Measurements from ENCODE around the gene MOB3B. TPM values are rescaled to one million over a fixed set of nuclear protein-coding genes. Genes with fewer than 3 reads are reported as not detected.

Gene MOB3B
- total RNA-seq, 1 experiment from 2014 or later = 0.03 TPM

- Histone ChIP-seq H3K4me3 (ENCODE audit: low read depth in 2 of 2, low read length in 2 of 2) (no peak overlapping the region), H3K27ac (ENCODE audit: low read length) (no peak overlapping the region), H3K9me3 (ENCODE audit: control insufficient read depth, insufficient read depth, low read depth, low read length) (no peaks in the 10 kb centered on the region), H3K36me3 (ENCODE audit: control insufficient read depth, insufficient read depth, low read length) (no peaks in the 10 kb centered on the region), H3K27me3 (ENCODE audit: control insufficient read depth, insufficient read depth, low read length) (no peaks in the 10 kb centered on the region), H3K4me1 (ENCODE audit: control insufficient read depth, insufficient read depth, low read length) (no peaks in the 10 kb centered on the region)
- POLR2A ChIA-PET = no interaction called here
- TF ChIP-seq SIN3A (IDR thresholded peaks at IDR 0.05; ENCODE audit: borderline replicate concordance, insufficient read depth, low read depth, low read length) = no peak
- no peak for TF ChIP-seq TCF7L2 (IDR thresholded peaks at IDR 0.05; ENCODE audit: low read depth, low read length)
- TF ChIP-seq POLR2AphosphoS5 (IDR thresholded peaks at IDR 0.05; ENCODE audit: low read depth, low read length) = no peak
- TF ChIP-seq, protein P1, sequence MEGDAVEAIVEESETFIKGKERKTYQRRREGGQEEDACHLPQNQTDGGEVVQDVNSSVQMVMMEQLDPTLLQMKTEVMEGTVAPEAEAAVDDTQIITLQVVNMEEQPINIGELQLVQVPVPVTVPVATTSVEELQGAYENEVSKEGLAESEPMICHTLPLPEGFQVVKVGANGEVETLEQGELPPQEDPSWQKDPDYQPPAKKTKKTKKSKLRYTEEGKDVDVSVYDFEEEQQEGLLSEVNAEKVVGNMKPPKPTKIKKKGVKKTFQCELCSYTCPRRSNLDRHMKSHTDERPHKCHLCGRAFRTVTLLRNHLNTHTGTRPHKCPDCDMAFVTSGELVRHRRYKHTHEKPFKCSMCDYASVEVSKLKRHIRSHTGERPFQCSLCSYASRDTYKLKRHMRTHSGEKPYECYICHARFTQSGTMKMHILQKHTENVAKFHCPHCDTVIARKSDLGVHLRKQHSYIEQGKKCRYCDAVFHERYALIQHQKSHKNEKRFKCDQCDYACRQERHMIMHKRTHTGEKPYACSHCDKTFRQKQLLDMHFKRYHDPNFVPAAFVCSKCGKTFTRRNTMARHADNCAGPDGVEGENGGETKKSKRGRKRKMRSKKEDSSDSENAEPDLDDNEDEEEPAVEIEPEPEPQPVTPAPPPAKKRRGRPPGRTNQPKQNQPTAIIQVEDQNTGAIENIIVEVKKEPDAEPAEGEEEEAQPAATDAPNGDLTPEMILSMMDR (IDR thresholded peaks at IDR 0.05) = no peak
- TF ChIP-seq, protein P2, sequence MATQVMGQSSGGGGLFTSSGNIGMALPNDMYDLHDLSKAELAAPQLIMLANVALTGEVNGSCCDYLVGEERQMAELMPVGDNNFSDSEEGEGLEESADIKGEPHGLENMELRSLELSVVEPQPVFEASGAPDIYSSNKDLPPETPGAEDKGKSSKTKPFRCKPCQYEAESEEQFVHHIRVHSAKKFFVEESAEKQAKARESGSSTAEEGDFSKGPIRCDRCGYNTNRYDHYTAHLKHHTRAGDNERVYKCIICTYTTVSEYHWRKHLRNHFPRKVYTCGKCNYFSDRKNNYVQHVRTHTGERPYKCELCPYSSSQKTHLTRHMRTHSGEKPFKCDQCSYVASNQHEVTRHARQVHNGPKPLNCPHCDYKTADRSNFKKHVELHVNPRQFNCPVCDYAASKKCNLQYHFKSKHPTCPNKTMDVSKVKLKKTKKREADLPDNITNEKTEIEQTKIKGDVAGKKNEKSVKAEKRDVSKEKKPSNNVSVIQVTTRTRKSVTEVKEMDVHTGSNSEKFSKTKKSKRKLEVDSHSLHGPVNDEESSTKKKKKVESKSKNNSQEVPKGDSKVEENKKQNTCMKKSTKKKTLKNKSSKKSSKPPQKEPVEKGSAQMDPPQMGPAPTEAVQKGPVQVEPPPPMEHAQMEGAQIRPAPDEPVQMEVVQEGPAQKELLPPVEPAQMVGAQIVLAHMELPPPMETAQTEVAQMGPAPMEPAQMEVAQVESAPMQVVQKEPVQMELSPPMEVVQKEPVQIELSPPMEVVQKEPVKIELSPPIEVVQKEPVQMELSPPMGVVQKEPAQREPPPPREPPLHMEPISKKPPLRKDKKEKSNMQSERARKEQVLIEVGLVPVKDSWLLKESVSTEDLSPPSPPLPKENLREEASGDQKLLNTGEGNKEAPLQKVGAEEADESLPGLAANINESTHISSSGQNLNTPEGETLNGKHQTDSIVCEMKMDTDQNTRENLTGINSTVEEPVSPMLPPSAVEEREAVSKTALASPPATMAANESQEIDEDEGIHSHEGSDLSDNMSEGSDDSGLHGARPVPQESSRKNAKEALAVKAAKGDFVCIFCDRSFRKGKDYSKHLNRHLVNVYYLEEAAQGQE (IDR thresholded peaks at IDR 0.05; ENCODE audit: insufficient read depth in 1 of 2, low read depth in 2 of 2, low read length in 1 of 2) = no peak
- intact Hi-C loops (cut with micrococcal nuclease; ENCODE audit: unreplicated experiment) = no loop called here
- CTCF ChIA-PET = no interaction called here
- BruUV-seq (replicated peaks) = no TSS peak
- ATAC-seq (no peak), DNase-seq (ENCODE audit: low read depth, low spot score) (no peak)
- in situ Hi-C loops (cut with HindIII; ENCODE audit: low pct_unique_long_range_greater_than_20kb, low sequenced_read_pairs) = no loop called here
Observed at GRCh38 chr9:27487927-27488326, 41.7 kb downstream of the MOB3B start.

DNA sequence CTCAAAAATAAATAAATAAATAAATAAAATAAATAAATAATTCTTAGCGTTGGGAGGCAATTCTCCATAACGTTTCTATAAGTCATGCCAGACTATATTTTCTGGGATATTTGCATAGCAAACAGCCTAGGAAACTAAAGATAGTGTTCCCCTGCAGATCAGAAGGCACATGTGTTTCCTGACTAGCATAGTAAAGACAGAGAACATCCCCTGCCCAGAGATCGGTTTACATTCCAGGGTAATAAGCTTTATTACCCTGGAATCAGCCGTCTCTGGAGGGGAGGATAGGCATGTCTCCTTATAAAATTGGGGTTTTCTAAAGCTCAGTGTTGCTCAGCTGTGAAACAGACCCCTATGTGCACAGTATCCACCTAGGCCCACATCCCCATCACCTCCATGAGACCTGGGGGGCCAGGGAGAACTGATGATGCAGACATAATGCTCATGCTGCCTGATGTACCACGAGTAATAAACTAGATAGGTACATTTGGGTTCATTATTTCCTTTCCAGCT lies 42.4 kb downstream of the MOB3B start:
- Histone ChIP-seq H3K4me3 (ENCODE audit: low read depth in 2 of 2, low read length in 2 of 2) (no peak overlapping the region), H3K4me1 (ENCODE audit: control insufficient read depth, insufficient read depth, low read length) (no peaks in the 10 kb centered on the region), H3K9me3 (ENCODE audit: control insufficient read depth, insufficient read depth, low read depth, low read length) (no peaks in the 10 kb centered on the region), H3K36me3 (ENCODE audit: control insufficient read depth, insufficient read depth, low read length) (no peaks in the 10 kb centered on the region), H3K27me3 (ENCODE audit: control insufficient read depth, insufficient read depth, low read length) (no peaks in the 10 kb centered on the region), H3K27ac (ENCODE audit: low read length) (no peak overlapping the region)
- ATAC-seq (no peak), DNase-seq (ENCODE audit: low read depth, low spot score) (no peak)
- ChIA-PET CTCF (no interaction called here), POLR2A (no interaction called here)
- in situ Hi-C loops (cut with HindIII; ENCODE audit: low pct_unique_long_range_greater_than_20kb, low sequenced_read_pairs) (no loop called here), intact Hi-C loops (cut with micrococcal nuclease; ENCODE audit: unreplicated experiment) (no loop called here)
- BruUV-seq (replicated peaks) = no TSS peak
- TF ChIP-seq TCF7L2 (IDR thresholded peaks at IDR 0.05; ENCODE audit: low read depth, low read length) (no peak), SIN3A (IDR thresholded peaks at IDR 0.05; ENCODE audit: borderline replicate concordance, insufficient read depth, low read depth, low read length) (no peak), POLR2AphosphoS5 (IDR thresholded peaks at IDR 0.05; ENCODE audit: low read depth, low read length) (no peak)
- TF ChIP-seq, protein P2 (IDR thresholded peaks at IDR 0.05; ENCODE audit: insufficient read depth in 1 of 2, low read depth in 2 of 2, low read length in 1 of 2) = no peak
- TF ChIP-seq, protein P1 (IDR thresholded peaks at IDR 0.05) = no peak

Measured in Panc1 (cell line).